ENCODE measurements around the gene EZH2. TPM values are rescaled to one million over a fixed set of nuclear protein-coding genes. Genes with fewer than 3 reads are reported as not detected.
A peak's percentile ranks its signal among the peaks of the same experiment; 100 is the strongest.

EZH2 gene
- total RNA-seq (2014; rRNA removed; shearing (Covaris generic)), result 64.8 and 75.7 TPM in 2 replicates

- H3K9me3 ChIP-seq (replicated peaks), result no peaks in the 10 kb centered on the region
- no peaks in the 10 kb centered on the region for H3K36me3 ChIP-seq
- H3K4me1 ChIP-seq, result no peaks in the 10 kb centered on the region
- peak within 1 kb of the TSS; percentile 95 for H3K27ac ChIP-seq
- peak within 1 kb of the TSS; percentile 76 for H3K4me3 ChIP-seq
- DNase-seq, result no peak
- no peaks in the 10 kb centered on the region for H3K27me3 ChIP-seq
Measured at GRCh38 chr7:148884049-148884298, at the start of gene EZH2. Gene EZH2 (minus strand): TSS chr7:148884291. CDS start chr7:148847298, 36,993 bp downstream.

- no peaks in the 10 kb centered on the region for H3K4me1 ChIP-seq
- no peaks in the 10 kb centered on the region for H3K9me3 ChIP-seq (replicated peaks)
- H3K36me3 ChIP-seq, result no peaks in the 10 kb centered on the region
- H3K27me3 ChIP-seq, result no peaks in the 10 kb centered on the region
- no peak overlapping the region for H3K4me3 ChIP-seq
- no peak for DNase-seq
- H3K27ac ChIP-seq, result no peak overlapping the region
Measured at GRCh38 chr7:148931470-148931869, 47.4 kb upstream of the EZH2 start.

- Histone ChIP-seq H3K9me3 (replicated peaks) (no peaks in the 10 kb centered on the region), H3K4me1 (no peaks in the 10 kb centered on the region), H3K27ac (no peak overlapping the region), H3K4me3 (no peak overlapping the region), H3K36me3 (no peaks in the 10 kb centered on the region), H3K27me3 (no peaks in the 10 kb centered on the region)
- DNase-seq, result no peak
Measured at GRCh38 chr7:148930335-148930734, 46.2 kb upstream of the EZH2 start.

- Histone ChIP-seq H3K4me3 (no peak overlapping the region), H3K27ac (no peak overlapping the region), H3K9me3 (replicated peaks) (no peaks in the 10 kb centered on the region)
Measured at GRCh38 chr7:148929176-148929575, 45.1 kb upstream of the EZH2 start.

GRCh38 chr7:148927123-148928045 lies 43.3 kb upstream of the EZH2 start:
- Histone ChIP-seq H3K36me3 (no peaks in the 10 kb centered on the region), H3K4me3 (no peak overlapping the region), H3K9me3 (replicated peaks) (no peaks in the 10 kb centered on the region), H3K27me3 (no peaks in the 10 kb centered on the region), H3K27ac (no peak overlapping the region), H3K4me1 (no peaks in the 10 kb centered on the region)
- DNase-seq, result no peak

More at GRCh38 chr7:148929176-148929575, 45.1 kb upstream of the EZH2 start:
- Histone ChIP-seq H3K4me1 (no peaks in the 10 kb centered on the region), H3K36me3 (no peaks in the 10 kb centered on the region), H3K27me3 (no peaks in the 10 kb centered on the region)
- DNase-seq, result no peak

GRCh38 chr7:148925836-148926235 lies 41.7 kb upstream of the EZH2 start:
- H3K27ac ChIP-seq, result no peak overlapping the region
- H3K4me1 ChIP-seq, result no peaks in the 10 kb centered on the region
- no peaks in the 10 kb centered on the region for H3K36me3 ChIP-seq
- no peaks in the 10 kb centered on the region for H3K9me3 ChIP-seq (replicated peaks)
- no peaks in the 10 kb centered on the region for H3K27me3 ChIP-seq
- no peak for DNase-seq
- no peak overlapping the region for H3K4me3 ChIP-seq

- Histone ChIP-seq H3K36me3 (no peaks in the 10 kb centered on the region), H3K27ac (no peak overlapping the region), H3K4me3 (no peak overlapping the region), H3K4me1 (no peaks in the 10 kb centered on the region), H3K27me3 (no peaks in the 10 kb centered on the region), H3K9me3 (replicated peaks) (no peaks in the 10 kb centered on the region)
- DNase-seq, result no peak
Measured at GRCh38 chr7:148924011-148924410, 39.9 kb upstream of the EZH2 start.

GRCh38 chr7:148921806-148922205 lies 37.7 kb upstream of the EZH2 start:
- Histone ChIP-seq H3K27ac (no peak overlapping the region), H3K27me3 (no peaks in the 10 kb centered on the region), H3K9me3 (replicated peaks) (no peaks in the 10 kb centered on the region), H3K4me1 (no peaks in the 10 kb centered on the region), H3K36me3 (no peaks in the 10 kb centered on the region), H3K4me3 (no peak overlapping the region)
- DNase-seq, result no peak

- H3K27me3 ChIP-seq, result no peaks in the 10 kb centered on the region
- H3K27ac ChIP-seq, result no peak overlapping the region
- no peaks in the 10 kb centered on the region for H3K9me3 ChIP-seq (replicated peaks)
- no peaks in the 10 kb centered on the region for H3K36me3 ChIP-seq
- H3K4me1 ChIP-seq, result peaks cover 5% of the 10 kb centered on the region
- no peak overlapping the region for H3K4me3 ChIP-seq
- DNase-seq, result no peak
Measured at GRCh38 chr7:148921189-148921588, 37.1 kb upstream of the EZH2 start.

GRCh38 chr7:148919859-148920258 lies 35.8 kb upstream of the EZH2 start:
- Histone ChIP-seq H3K36me3 (no peaks in the 10 kb centered on the region), H3K9me3 (replicated peaks) (no peaks in the 10 kb centered on the region), H3K4me1 (peaks cover 7% of the 10 kb centered on the region), H3K4me3 (no peak overlapping the region), H3K27me3 (no peaks in the 10 kb centered on the region), H3K27ac (no peak overlapping the region)
- DNase-seq, result no peak

- H3K9me3 ChIP-seq (replicated peaks), result no peaks in the 10 kb centered on the region
- H3K4me1 ChIP-seq, result peaks cover 13% of the 10 kb centered on the region
- H3K27ac ChIP-seq, result no peak overlapping the region
- H3K27me3 ChIP-seq, result no peaks in the 10 kb centered on the region
- no peak overlapping the region for H3K4me3 ChIP-seq
- H3K36me3 ChIP-seq, result no peaks in the 10 kb centered on the region
- no peak for DNase-seq
Measured at GRCh38 chr7:148918058-148918596, 34.0 kb upstream of the EZH2 start.

GRCh38 chr7:148916186-148916585 lies 32.1 kb upstream of the EZH2 start:
- H3K36me3 ChIP-seq, result no peaks in the 10 kb centered on the region
- H3K27ac ChIP-seq, result no peak overlapping the region
- no peaks in the 10 kb centered on the region; the same call in 1 of the 2 replicates for H3K27me3 ChIP-seq
- H3K4me3 ChIP-seq, result no peak overlapping the region
- H3K4me1 ChIP-seq, result peaks cover 13% of the 10 kb centered on the region
- no peak for DNase-seq
- no peaks in the 10 kb centered on the region for H3K9me3 ChIP-seq (replicated peaks)

- H3K4me3 ChIP-seq, result no peak overlapping the region
- peaks cover 13% of the 10 kb centered on the region for H3K4me1 ChIP-seq
- H3K27ac ChIP-seq, result no peak overlapping the region
- no peak for DNase-seq
- no peaks in the 10 kb centered on the region for H3K36me3 ChIP-seq
- H3K27me3 ChIP-seq, result no peaks in the 10 kb centered on the region; the same call in 1 of the 2 replicates
- no peaks in the 10 kb centered on the region for H3K9me3 ChIP-seq (replicated peaks)
Measured at GRCh38 chr7:148915211-148915610, 31.1 kb upstream of the EZH2 start.

GRCh38 chr7:148914208-148914777 lies 30.2 kb upstream of the EZH2 start:
- DNase-seq, result peak; percentile 35 to 56
- no peak overlapping the region for H3K4me3 ChIP-seq
- no peak overlapping the region for H3K27ac ChIP-seq
- H3K27me3 ChIP-seq, result no peaks in the 10 kb centered on the region; the same call in 1 of the 2 replicates
- no peaks in the 10 kb centered on the region for H3K9me3 ChIP-seq (replicated peaks)
- H3K36me3 ChIP-seq, result no peaks in the 10 kb centered on the region
- H3K4me1 ChIP-seq, result peaks cover 13% of the 10 kb centered on the region

GRCh38 chr7:148912758-148913541 lies 28.9 kb upstream of the EZH2 start:
- DNase-seq, result no peak
- H3K9me3 ChIP-seq (replicated peaks), result no peaks in the 10 kb centered on the region
- H3K4me3 ChIP-seq, result no peak overlapping the region
- H3K27ac ChIP-seq, result no peak overlapping the region
- peaks cover 13% of the 10 kb centered on the region for H3K4me1 ChIP-seq
- H3K36me3 ChIP-seq, result no peaks in the 10 kb centered on the region
- H3K27me3 ChIP-seq, result no peaks in the 10 kb centered on the region; the same call in 1 of the 2 replicates
